Activated CD4-positive, CD25-positive, alpha-beta regulatory T cell treated with anti-CD3 and anti-CD28 coated beads, Interleukin-2, amount 50 U/mL, for 16 hours (primary cell): ENCODE results near the gene C16orf74.

Source experiments
- DNase-seq: peaks from one replicate; pipeline ENCODE4 v3.0.0-alpha.2; 2020; ENCODE audit warnings: low read depth, low spot score

The C16orf74 gene

GRCh38 chr16:85749771-85750145, 1.1 kb downstream of the C16orf74 start:
- no peak for DNase-seq

GRCh38 chr16:85746460-85747215, 4.3 kb downstream of the C16orf74 start:
- no peak for DNase-seq

GRCh38 chr16:85738923-85739715, 11.8 kb downstream of the C16orf74 start:
- DNase-seq = no peak

GRCh38 chr16:85736921-85737320, 14.0 kb downstream of the C16orf74 start:
- DNase-seq = no peak

- no peak for DNase-seq
Observed at GRCh38 chr16:85735946-85736345, 14.9 kb downstream of the C16orf74 start.

- peak; percentile 11 for DNase-seq
Observed at GRCh38 chr16:85735225-85735635, 15.7 kb downstream of the C16orf74 start.

- DNase-seq = no peak
Observed at GRCh38 chr16:85734311-85735017, 16.4 kb downstream of the C16orf74 start.

- DNase-seq = no peak
Observed at GRCh38 chr16:85733839-85734170, 17.1 kb downstream of the C16orf74 start.

- DNase-seq = no peak
Observed at GRCh38 chr16:85733155-85733838, 17.6 kb downstream of the C16orf74 start.

GRCh38 chr16:85731179-85731578, 19.7 kb downstream of the C16orf74 start:
- no peak for DNase-seq

- DNase-seq = no peak
Observed at GRCh38 chr16:85730186-85730465, 20.8 kb downstream of the C16orf74 start.

- DNase-seq = no peak
Observed at GRCh38 chr16:85729452-85730185, 21.3 kb downstream of the C16orf74 start.

- no peak for DNase-seq
Observed at GRCh38 chr16:85728879-85729278, 22.0 kb downstream of the C16orf74 start.

- no peak for DNase-seq
Observed at GRCh38 chr16:85724936-85725335, 26.0 kb downstream of the C16orf74 start.

- no peak for DNase-seq
Observed at GRCh38 chr16:85724126-85724879, 26.6 kb downstream of the C16orf74 start.

GRCh38 chr16:85722128-85722893, 28.6 kb downstream of the C16orf74 start:
- DNase-seq = no peak

GRCh38 chr16:85720302-85720637, 30.6 kb downstream of the C16orf74 start:
- no peak for DNase-seq

GRCh38 chr16:85719605-85720301, 31.1 kb downstream of the C16orf74 start:
- no peak for DNase-seq

GRCh38 chr16:85718682-85719081, 32.2 kb downstream of the C16orf74 start:
- DNase-seq = no peak

GRCh38 chr16:85718153-85718477, 32.8 kb downstream of the C16orf74 start:
- no peak for DNase-seq
